ENCODE results near the gene HEY2.
"Not testable (repeated sequence)": the region's sequence is repeated elsewhere in the genome, so short reads cannot be mapped to it uniquely, and the experiment has no call there.

Gene HEY2

DNA sequence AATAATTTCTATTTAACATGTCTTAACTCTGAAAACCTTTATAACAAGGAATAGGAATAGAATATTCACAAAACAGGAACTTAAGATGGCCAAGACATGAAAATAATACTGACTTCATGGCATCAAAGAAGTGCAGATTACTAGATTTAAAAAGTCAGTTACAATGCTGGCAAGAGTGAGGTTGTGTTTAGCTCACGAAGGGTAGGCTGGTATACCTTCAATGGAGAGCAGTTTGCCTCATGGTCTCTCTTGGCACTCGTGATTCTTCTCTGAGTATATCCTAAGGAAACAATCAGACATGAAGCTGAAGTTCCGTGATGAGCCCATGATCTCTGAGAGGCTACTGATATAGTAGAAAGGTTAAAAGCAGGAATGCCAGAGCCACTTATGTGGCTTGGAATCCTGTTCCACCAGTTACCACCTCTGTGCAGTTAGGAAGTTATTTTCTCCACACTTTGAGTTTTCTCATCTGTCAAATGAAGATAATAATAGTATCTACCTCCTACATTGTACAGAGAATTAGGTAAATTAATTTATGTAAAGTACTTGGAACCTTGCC lies 48.5 kb downstream of the HEY2 start:
- DNase-seq = no peak

DNA sequence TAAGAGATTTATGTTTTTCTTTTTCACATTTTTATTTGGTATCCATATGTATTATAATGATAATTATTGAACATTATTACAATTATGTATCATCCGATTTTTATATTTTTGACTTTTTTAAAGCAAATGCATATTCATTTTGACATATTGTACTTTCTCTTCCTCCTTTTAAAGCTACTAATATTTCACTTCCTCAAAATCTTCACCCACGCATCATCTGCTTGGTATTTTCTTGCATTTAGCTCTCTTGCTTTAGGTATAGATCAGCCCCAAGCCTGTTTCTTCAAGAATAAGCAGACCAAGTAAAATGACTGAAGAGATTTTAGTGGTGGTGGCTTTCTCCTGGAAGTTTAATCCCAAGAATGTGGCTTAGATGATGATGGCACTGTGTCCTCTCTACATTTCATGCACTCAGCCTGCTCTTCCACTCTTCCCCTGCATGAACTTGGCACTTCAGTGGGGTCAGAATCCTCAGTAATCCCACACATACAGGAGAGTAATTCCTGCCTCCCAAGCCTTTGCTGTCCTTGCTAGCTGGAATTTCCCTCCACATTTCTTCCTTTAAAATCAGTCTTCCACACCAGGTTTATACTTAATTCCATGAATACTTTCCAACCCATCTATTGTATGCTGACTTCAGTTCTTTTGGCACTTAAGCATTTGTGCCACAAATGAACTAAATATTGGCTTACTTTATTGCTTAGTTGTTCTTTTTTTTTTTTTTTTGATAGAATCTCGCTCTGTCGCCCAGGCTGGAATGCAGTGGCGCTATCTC lies 49.5 kb downstream of the HEY2 start:
- DNase-seq = no peak

- DNase-seq = no peak
Observed at GRCh38 chr6:125802383-125802782, 53.0 kb downstream of the HEY2 start.

DNA sequence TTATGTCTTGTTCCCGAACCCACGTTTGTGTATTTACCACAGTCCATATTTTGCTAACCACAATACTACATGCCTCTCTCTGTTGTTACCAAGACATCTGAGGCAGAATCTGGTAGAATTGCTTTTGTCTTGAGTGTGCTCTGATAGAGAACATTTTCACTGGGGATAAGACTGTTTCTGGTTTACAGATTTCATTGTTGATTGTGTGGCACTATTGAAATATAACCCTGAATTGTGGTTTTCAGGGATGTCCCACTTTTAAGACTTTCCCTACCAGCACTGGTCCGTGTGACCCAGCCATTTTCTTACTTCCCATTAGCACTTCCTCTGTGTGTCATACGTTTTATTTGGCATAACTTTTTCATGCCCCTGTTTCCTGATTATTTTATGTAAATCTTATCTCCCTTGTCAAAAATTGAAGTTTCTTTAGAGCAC lies 53.5 kb downstream of the HEY2 start:
- DNase-seq = no peak

DNA sequence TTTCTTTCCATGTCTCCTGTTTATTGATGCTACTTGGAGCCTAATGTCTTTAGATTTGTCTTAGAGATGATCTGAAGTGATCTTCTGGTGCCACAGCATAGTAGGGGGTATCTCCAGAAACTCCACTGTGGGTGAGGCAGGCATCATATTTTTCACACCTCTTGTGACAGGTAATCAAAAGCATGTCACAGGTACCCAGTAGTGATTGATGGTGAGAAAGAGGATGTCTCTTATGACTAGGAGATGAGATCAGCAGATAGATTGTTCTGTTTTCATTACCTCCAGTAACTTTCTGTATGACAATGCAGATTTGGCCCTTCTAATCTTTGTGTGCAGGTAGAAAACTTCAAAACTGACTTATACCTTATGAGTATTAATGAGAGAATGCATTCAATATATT lies 54.8 kb downstream of the HEY2 start:
- no peak for DNase-seq

GRCh38 chr6:125804866-125805425 lies 55.5 kb downstream of the HEY2 start:
- not testable (repeated sequence) for DNase-seq

DNA sequence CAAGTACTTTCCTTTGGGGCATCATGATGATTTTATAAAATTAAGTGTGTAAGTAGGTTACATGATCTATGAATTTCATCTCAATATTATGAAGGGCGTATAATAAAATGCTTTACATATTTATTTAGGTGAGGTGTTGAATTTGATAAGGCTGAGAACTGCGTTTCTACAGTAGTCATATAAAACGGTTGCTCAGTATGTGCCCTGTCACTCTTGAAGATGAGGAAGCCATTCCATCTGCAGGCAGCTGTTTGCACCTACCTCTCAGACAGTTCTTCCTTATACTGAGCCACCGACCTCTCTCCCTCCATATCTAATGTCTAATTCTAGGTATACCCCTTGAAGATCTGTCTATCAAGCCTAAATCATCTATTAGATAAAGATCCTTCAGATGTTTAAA lies 57.4 kb downstream of the HEY2 start:
- DNase-seq = no peak

DNA sequence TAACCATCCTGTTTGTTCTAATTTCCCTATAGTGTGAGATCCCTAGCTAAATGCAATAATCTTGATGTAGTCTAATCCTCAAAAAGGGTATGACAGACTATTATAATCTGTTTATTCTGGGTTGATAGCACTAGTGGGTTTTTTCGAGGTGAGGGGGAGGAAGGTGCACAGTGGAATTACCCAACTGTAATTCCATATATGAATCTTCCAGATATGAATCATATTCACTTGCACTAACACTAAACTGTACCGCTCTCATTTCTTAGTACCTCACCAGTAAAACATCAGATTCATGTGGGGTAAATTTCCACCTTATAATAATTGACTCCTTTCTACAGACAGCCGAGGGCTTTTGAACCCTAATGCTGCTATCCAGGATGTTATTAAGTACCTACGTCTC lies 57.9 kb downstream of the HEY2 start:
- DNase-seq = no peak

DNA sequence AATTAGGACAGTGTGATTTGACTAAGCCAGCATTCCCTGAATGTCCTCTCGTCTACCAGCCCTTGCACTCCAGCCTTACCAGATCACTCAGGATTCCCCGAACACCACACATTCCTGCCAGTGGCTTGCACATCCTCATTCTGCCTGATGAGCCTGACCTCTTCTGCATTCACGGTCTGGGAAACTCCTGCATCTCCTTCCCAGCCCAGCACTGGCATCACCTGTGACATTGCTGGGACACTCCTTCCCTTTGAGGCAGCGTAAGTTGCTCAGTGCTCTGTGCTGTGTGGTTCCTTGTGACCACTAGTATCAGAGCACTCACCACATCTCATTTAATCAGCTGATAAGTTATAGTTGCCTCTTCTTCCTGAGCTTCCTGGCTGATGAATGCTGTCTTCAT lies 58.6 kb downstream of the HEY2 start:
- no peak for DNase-seq

- DNase-seq = no peak
Observed at GRCh38 chr6:125808591-125808990, 59.2 kb downstream of the HEY2 start.

- no peak for DNase-seq
Observed at GRCh38 chr6:125809570-125810170, 60.2 kb downstream of the HEY2 start.

DNA sequence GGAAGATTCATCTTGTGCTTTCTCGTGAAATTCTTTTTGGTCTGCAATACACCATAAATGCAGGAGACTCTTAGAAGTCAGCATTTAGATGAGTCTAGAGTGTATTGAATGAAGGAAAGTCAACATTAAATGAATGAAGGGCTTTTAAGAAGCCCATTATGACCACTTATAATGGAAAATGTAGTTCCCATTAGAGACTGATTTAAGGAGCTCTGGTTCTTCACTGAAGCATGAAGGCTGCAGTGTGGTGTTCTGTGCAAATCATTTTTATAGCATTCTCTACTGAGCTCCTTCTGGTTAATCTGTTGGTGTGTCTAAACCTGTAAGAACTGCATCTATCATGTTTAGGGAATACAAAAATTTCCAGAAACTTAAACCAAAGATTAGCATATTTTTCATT lies 61.0 kb downstream of the HEY2 start:
- no peak for DNase-seq
